HUES6 (cell line): ENCODE data around the gene HOXA2.
A peak's percentile ranks its signal among the peaks of the same experiment; 100 is the strongest.

ENCODE experiments used
- H3K27ac ChIP-seq: 2 replicates; pipeline ENCODE4 v1.7.0; 2013; ENCODE audit warnings: low read depth, mild to moderate bottlenecking, low read length, inconsistent platforms
- H3K27me3 ChIP-seq: 2 replicates; pipeline ENCODE4 v1.6.1; 2013; ENCODE audit warnings: low read length; ENCODE audit not compliant: control insufficient read depth, insufficient read depth
- H3K36me3 ChIP-seq: 2 replicates; pipeline ENCODE4 v1.6.1; 2013; ENCODE audit warnings: low read length; ENCODE audit not compliant: control insufficient read depth, insufficient read depth
- H3K4me1 ChIP-seq: 2 replicates; pipeline ENCODE4 v1.6.1; 2013; ENCODE audit warnings: low read length; ENCODE audit not compliant: control insufficient read depth, insufficient read depth
- H3K4me3 ChIP-seq: 2 replicates; pipeline ENCODE4 v1.5.1; 2013; ENCODE audit warnings: low read depth, low read length
- H3K9ac ChIP-seq: one replicate; pipeline ENCODE4 v1.6.1; 2013; ENCODE audit warnings: mild to moderate bottlenecking, low read length
- H3K9me3 ChIP-seq: 2 replicates; pipeline ENCODE4 v1.6.1; 2013; ENCODE audit warnings: low read depth, low read length; ENCODE audit not compliant: control insufficient read depth, insufficient read depth

HOXA2 gene

GRCh38 chr7:27099453-27100370 is 2.8 kb downstream of the HOXA2 start:
- H3K27me3 ChIP-seq = peaks cover 100% of the 10 kb centered on the region
- H3K4me3 ChIP-seq = peak overlapping the region; percentile 77
- peak overlapping the region; percentile 86 for H3K9ac ChIP-seq
- no peaks in the 10 kb centered on the region for H3K9me3 ChIP-seq
- no peaks in the 10 kb centered on the region for H3K36me3 ChIP-seq
- peaks cover 42% of the 10 kb centered on the region for H3K4me1 ChIP-seq
- H3K27ac ChIP-seq = no peak overlapping the region

DNA sequence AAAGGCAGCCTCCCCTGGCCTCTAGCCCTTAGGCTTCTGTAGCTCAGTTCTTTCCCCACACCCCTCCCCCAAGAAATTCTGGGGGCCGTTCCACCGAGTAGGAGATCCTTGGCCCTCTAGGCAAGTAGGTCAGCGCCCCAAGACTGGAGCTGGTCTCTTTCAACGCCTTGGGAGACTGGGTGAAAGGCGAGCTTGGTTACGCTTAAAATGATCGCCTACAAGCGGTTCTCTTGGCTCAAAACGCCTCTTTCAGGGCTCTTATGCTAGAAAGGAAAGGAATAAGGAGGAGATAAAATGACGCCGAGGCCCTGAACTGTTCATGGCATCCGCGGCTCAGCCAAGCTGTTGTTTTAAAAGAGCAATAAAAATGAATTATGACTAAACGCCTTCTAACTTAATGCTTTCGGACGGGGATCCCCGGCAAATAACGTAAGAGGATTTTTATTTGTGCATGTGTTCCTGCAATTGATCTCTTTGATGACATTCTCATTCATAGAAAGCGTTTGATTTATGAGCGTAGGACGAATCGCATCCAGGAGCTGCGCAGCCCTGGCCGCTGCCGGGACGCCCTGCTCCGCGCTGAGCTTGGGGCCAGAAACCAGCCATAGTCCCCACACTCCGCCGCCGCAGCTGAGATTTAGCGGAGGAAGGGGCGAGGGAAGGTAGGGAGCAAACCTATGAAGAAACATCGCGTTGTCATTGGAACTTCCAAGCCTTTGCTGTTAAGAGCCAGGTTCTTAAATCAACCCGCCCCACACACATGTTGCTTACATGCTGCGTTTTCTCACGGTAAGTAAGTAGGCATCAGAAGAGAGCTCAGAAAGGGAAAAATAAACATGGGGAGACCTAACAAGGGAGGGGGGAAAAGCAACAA is 3.7 kb downstream of the HOXA2 start:
- Histone ChIP-seq H3K9me3 (no peaks in the 10 kb centered on the region), H3K9ac (peak overlapping the region; percentile 86), H3K4me3 (peak overlapping the region; percentile 77), H3K27me3 (peaks cover 100% of the 10 kb centered on the region), H3K4me1 (peaks cover 50% of the 10 kb centered on the region), H3K27ac (no peak overlapping the region), H3K36me3 (no peaks in the 10 kb centered on the region)

DNA sequence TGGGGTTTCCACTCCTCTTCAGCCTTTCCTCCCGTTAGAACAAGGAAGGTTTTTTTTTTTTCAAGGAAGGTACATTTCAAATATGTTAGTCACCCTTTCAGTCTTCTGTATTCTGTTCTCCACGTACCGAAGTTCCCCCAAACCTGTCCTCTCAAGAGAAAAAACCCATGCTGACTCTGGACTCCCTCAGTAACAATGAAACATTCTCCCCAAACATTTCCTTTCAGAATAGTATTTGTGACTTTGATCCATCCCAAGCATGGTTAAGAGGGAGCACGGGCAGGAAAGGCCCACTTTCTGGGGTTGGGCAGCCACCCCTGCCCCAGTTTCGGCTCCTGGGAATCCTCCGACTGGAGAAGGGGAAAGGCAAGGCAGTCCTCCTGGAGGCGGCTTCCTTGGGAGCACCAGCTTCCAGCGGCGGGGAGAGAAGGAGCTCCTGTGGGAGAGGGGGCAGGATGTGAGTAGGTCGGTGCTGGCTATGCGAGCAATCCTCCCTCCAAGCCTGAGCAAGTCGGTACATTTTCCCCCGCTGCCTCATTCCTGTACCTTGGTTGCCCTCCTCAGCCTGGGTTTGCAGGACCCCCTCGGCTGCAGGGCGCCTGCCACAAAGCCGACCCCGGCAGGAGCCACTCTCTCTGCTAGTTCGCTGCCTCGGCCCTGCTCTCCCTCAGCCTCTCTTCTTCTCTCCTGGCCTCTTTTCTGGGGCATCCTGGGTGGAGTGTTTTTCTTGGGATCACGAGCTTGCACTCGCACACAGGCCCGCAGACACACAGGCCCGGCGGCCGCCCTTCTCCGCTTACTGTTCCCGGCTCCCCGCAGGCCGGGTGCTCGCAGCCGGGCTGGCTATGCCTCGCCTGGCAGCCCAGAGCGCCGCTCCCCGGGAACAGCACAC is 4.6 kb downstream of the HOXA2 start:
- Histone ChIP-seq H3K27ac (no peak overlapping the region), H3K27me3 (peaks cover 100% of the 10 kb centered on the region), H3K4me1 (peaks cover 55% of the 10 kb centered on the region), H3K4me3 (peak overlapping the region; percentile 77), H3K9ac (peak overlapping the region; percentile 86), H3K9me3 (no peaks in the 10 kb centered on the region), H3K36me3 (no peaks in the 10 kb centered on the region)

DNA sequence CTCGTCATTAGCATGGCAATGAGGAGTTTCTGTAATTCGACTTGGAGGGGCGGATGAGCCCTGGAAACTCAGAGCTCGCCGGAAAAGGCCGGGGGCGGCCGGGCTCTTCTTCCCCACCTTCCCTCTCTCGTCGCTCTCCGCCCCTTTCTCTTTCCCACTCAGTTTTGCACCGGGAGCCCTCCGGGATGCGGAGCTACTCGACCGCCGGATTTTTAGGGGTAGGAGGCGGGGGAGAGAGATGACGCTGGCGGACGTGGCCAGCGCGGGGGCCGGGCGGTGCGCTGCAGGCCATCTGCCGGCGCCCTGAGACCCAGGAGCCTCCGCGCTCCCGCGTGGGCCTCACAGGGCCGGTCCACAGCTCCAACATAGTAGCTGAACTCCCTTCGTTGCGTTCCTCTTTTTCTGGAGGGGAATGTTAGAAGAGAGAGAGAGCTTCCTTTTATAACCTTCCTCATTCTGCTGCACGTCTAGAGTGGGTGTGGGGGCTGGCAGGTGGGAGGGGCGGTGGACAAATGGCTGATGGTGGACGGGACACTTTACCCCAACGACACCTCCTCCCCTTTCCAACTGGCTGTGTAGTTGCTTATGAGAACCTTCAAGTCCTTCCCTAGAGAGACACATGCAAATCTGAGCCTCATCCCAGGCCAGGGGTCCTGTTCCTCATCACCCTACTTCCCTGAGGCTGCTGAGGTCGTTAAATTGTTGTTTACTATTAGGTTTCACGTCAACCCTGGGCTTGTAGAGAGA is 5.5 kb downstream of the HOXA2 start:
- H3K4me3 ChIP-seq = peak overlapping the region; percentile 77
- H3K9ac ChIP-seq = peak overlapping the region; percentile 86

GRCh38 chr7:27095897-27096767 is 6.4 kb downstream of the HOXA2 start, which contains the start of gene HOXA1:
TSS of gene HOXA1 (minus strand) at chr7:27096000. CDS start at chr7:27095912, 88 bp downstream.
- Histone ChIP-seq H3K9ac (peak within 1 kb of the TSS; percentile 86), H3K4me3 (peak within 1 kb of the TSS; percentile 77), H3K27me3 (peaks cover 99% of the 10 kb centered on the region), H3K9me3 (no peaks in the 10 kb centered on the region), H3K36me3 (no peaks in the 10 kb centered on the region), H3K4me1 (peaks cover 58% of the 10 kb centered on the region), H3K27ac (peak within 1 kb of the TSS; percentile 22; the same call in 1 of the 2 replicates)

More for the DNA sequence above, 5.5 kb downstream of the HOXA2 start:
- Histone ChIP-seq H3K9me3 (no peaks in the 10 kb centered on the region), H3K4me1 (peaks cover 59% of the 10 kb centered on the region), H3K27ac (peak overlapping the region; percentile 22; the same call in 1 of the 2 replicates), H3K27me3 (peaks cover 100% of the 10 kb centered on the region), H3K36me3 (no peaks in the 10 kb centered on the region)

- Histone ChIP-seq H3K9me3 (no peaks in the 10 kb centered on the region), H3K4me3 (peak overlapping the region; percentile 77), H3K9ac (peak overlapping the region; percentile 65), H3K36me3 (no peaks in the 10 kb centered on the region), H3K27ac (no peak overlapping the region), H3K27me3 (peaks cover 99% of the 10 kb centered on the region), H3K4me1 (peaks cover 58% of the 10 kb centered on the region)
Observed at GRCh38 chr7:27095050-27095896, 7.2 kb downstream of the HOXA2 start.

DNA sequence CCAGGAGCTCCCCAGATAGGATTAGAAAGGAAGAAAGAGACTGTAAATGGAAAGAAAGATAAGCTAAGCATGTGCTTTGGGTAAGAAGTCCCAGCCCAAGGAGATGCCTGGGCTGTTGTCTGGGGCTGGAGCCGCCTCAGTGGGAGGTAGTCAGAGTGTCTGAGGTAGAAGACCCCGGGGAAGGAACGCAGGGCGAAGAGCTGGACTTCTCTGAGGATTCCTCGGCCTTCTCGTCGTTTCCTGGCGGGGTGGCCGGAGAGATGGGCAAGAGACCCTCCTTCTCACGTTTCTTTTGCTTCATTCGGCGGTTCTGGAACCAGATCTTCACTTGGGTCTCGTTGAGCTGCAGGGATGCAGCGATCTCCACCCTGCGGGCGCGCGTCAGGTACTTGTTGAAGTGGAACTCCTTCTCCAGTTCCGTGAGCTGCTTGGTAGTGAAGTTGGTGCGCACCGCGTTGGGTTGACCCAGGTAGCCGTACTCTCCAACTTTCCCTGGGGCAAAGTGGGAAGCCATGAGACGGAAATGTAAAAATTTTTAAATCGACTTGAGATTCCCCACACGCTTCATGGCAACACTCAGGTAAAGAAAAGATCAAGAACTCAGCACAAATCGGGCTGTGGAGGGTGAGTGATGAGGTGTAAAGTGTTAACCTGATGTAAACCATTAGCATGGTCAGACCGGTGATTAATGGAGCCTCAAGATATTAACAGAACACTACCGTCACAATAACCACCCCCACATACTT is 8.0 kb downstream of the HOXA2 start:
- Histone ChIP-seq H3K36me3 (no peaks in the 10 kb centered on the region), H3K4me3 (peak overlapping the region; percentile 77), H3K27ac (no peak overlapping the region), H3K4me1 (peaks cover 60% of the 10 kb centered on the region), H3K9me3 (no peaks in the 10 kb centered on the region), H3K27me3 (peaks cover 99% of the 10 kb centered on the region), H3K9ac (peak overlapping the region; percentile 65)

DNA sequence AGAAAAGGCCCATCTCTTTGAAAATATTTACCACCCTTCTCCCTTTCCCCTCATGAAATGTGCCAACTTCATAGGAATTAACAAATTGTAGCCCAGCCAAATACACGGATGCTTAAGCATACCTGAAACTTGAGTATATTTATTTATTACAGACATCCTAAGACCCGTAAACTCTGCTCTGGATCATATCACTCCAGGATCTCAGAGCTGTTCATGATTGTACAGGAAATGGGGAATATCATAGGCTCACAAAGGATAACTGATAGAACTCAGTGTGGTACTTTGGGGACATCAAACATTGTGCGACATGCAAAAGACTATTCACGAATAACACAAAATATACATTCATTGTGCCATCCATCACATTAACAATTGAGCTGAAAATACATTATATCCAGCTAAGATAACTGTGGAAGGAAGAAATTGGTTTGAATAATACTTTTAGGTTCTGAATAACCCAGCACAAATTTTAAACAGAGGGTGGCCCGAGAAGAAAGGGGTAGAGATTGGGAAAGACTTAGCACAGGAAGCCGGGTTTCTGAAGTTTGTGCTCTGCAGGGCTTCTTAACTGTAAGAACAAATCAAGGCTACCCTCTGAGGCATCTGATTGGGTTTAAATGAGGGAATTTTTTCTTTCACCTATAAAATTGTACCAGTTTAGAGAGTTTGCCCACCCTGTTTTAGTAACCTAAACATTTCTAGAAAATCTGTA is 9.1 kb downstream of the HOXA2 start:
- no peaks in the 10 kb centered on the region for H3K9me3 ChIP-seq
- H3K4me3 ChIP-seq = peak overlapping the region; percentile 77; the same call in 1 of the 2 replicates
- peaks cover 99% of the 10 kb centered on the region for H3K27me3 ChIP-seq
- peaks cover 60% of the 10 kb centered on the region for H3K4me1 ChIP-seq
- H3K36me3 ChIP-seq = no peaks in the 10 kb centered on the region
- peak overlapping the region; percentile 5 for H3K9ac ChIP-seq
- no peak overlapping the region; the same call in 1 of the 2 replicates for H3K27ac ChIP-seq
